SK-N-DZ (cell line): ENCODE results near the gene ZFAND6. TPM values are rescaled to one million over a fixed set of nuclear protein-coding genes. Genes with fewer than 3 reads are reported as not detected.
"Not testable (repeated sequence)": the region's sequence is repeated elsewhere in the genome, so short reads cannot be mapped to it uniquely, and the experiment has no call there.

Experiments used
- DNase-seq: peaks from one replicate; pipeline ENCODE4 v3.0.0-alpha.2; 2015; ENCODE audit warnings: low spot score
- polyA plus RNA-seq, 2 experiments: library from polyadenylated mRNA; depleted of rRNA; stranded (reverse); fragments of >200 nt; gene quantifications; 2 replicates each; pipeline ENCODE4 v1.2.3, GENCODE V29; 2014

ZFAND6 gene
- 136 and 172 TPM in 2 replicates for polyA plus RNA-seq (2014; cell fraction: cytosol; rRNA removed)
- 80.6 and 97.8 TPM in 2 replicates for polyA plus RNA-seq (2014; cell fraction: nucleus; rRNA removed)

DNA sequence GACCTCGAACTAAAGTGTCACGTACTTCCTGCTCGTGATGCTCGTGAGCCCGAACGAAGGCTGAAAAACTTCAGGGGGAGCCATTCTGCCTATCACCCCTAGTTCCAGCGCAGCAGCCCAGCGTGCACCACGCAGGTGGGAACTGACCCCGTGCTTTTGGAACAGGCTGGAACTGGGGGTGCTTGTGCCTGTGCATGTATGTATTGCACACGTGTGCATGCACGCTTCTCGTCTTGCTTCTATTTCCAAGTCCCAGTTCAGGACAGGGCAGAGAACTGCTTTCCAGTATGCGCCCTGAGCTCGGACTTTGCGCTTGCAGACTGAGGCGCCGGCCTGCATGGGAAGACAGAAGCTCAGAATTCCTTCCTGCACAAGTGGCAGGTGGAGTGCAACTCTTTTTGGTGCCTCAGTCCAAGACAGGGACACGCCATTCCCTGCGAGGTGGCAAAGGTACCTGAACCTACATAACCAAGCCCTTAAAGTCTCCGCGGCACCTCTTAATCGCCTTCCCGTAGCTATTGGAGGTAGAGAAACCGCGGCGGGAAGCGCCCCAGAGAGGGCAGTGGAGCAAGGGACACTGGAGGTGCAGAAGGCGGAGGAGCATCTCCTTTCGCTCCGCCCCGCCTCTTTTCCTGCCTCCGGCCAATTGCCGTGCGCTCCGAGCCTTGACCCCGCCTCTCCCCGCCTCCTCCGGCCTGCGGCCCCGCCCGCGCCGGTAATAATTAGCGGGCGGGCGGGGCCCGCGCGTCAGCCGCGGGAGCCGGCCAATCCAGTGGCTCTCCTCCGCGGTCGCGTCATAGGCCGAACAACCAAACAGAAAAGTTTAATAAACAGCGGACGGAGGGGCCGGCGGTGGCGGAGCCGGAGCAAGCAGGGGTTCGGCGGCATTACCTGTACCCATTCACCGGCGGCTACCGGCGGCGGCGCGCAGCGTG, at the start of gene ZFAND6:
Gene ZFAND6, plus strand, starts transcription at position 826 of the 935 bp plus-strand sequence. CDS start 60,669 bp downstream, outside the sequence.
- DNase-seq: peak; percentile 94

GRCh38 chr15:80010131-80010673, 49.3 kb upstream of the ZFAND6 start:
- DNase-seq: no peak

GRCh38 chr15:80011041-80011523, 48.4 kb upstream of the ZFAND6 start:
- DNase-seq: not testable (repeated sequence)

- no peak for DNase-seq
Measured at GRCh38 chr15:80011596-80011995, 47.9 kb upstream of the ZFAND6 start.

- no peak for DNase-seq
Measured at GRCh38 chr15:80012060-80012726, 47.3 kb upstream of the ZFAND6 start.

GRCh38 chr15:80014186-80014585, 45.3 kb upstream of the ZFAND6 start:
- DNase-seq: not testable (repeated sequence)

DNA sequence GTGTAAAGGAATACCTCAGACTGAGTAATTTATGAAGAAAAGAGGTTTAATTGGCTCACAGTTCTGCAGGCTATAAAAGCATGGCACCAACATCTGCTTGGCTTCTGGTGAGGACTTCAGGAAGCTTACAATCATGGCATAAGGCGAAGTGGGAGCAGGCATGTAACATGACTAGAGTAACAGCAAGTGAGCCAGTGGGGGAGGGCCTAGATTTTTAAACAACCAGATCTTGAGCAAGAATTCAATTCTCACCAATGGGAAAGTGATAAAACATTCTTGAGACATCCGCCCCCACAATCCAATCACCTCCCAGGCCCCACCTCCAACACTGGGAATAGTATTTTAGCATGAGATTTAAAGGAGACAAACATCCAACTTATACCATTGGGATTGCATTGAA, 44.3 kb upstream of the ZFAND6 start:
- no peak for DNase-seq

DNA sequence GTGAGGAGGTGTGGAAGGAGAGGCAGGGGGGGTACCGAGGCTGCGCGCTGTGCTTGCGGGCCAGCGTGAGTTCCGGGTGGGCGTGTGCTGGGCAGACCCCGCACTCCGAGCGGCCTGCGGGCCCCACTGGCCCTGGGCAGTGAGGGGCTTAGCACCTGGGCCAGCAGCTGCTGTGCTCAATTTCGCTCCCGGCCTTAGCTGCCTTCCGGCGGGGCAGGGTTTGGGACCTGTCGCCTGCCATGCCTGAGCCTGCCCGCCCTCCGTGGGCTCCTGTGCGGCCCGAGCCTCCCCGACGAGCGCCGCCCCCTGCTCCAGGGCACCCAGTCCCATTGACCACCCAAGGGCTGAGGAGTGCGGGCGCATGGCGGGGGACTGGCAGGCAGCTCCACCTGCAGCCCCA, 43.0 kb upstream of the ZFAND6 start:
- DNase-seq: not testable (repeated sequence)

- not testable (repeated sequence) for DNase-seq
Measured at GRCh38 chr15:80017139-80017538, 42.3 kb upstream of the ZFAND6 start.

- DNase-seq: no peak
Measured at GRCh38 chr15:80019168-80019745, 40.2 kb upstream of the ZFAND6 start.

DNA sequence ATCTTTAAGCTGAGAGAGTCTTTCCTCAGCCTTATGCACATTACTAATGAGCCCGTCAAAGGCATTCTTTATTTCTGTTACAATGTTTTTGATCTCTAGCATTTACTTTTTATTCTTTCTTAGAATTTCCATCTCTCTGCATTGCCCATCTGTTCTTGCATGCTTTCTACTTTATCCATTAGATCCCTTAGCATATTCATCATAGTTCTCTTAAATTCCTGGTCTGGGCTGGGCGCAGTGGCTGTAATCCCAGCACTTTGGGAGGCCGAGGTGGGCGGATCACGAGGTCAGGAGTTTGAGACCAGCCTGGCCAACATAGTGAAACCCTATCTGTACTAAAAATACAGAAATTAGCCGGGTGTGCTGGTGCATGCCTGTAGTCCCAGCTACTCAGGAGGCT, 39.3 kb upstream of the ZFAND6 start:
- not testable (repeated sequence) for DNase-seq

GRCh38 chr15:80020731-80021130, 38.7 kb upstream of the ZFAND6 start:
- no peak for DNase-seq

DNA sequence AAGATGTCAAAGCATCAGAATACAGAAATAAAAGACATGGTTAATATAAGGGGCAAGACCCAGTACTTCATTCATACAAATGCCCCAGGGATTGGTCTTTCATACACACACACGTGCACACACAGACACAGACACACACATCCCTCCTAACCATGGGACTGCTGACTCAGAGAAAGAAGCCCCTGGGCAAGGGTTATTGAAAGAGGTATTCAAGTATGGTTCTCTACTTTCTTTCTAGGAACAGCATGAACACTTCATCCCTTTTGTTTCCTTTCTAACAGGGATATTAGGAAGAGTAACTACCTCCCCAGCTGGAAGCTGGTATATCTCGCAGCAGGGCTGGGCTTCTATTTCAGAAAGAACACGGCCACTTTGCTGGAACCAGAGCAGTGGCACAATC, 33.2 kb upstream of the ZFAND6 start:
- DNase-seq: no peak

GRCh38 chr15:80026754-80027153, 32.7 kb upstream of the ZFAND6 start:
- no peak for DNase-seq

DNA sequence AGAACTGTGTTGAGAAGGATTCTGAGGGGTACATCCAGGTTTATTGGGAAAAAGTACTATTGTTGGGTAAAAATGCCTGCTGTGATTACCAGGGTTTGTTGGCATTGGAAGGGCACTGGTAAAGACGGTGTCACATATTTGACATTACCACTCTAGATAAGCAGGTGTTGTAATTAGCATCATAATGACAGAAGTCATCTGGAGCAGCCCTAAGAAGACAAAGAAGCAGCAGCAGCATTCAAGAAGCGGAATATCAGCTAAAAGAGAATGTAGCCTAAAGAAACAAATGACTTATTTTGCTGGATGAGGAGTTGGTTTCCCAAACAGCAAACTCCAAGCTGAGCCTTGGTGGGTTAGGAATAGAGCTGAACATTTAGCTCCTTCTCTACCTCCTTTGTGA, 30.5 kb upstream of the ZFAND6 start:
- no peak for DNase-seq

DNA sequence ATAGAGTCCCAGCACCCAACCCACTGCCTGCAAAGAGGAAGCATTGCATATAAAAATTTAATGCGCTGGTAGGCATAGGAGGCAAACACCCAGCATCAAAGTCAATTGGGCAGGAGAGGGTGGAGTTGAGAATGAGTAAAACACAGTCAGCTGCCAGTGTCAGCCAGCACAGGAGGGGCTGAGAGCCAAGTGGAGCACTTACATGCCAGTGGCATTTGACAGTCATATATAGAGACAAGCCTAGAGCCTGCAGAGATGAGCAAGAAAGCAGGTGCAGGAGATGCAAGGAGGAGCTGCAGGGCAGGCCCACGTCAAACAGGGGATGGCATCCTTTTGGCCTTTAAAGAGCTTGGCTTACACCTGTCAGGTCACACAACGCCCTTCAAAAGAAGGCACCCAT, 27.6 kb upstream of the ZFAND6 start:
- no peak for DNase-seq

DNA sequence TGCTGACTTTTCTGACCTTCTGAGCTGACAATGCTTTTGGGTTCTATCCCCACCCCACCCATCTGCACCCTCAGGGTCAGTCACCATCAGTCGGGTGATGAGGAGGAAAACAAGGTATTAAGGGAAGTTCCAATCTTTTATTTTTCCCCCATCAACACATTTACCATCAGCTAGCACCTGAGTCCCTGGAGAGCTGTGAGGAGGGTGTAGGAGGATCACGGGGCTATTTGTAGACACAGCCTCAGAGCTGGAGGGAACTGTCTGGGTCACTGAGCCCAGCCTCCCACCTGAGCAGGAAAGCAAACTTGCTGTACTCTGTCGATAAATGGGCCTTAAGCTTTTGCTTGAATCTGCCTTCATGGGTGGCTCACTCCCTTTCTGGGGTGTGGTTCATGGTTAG, 24.8 kb upstream of the ZFAND6 start:
- DNase-seq: no peak

GRCh38 chr15:80036071-80036470, 23.4 kb upstream of the ZFAND6 start:
- DNase-seq: no peak

DNA sequence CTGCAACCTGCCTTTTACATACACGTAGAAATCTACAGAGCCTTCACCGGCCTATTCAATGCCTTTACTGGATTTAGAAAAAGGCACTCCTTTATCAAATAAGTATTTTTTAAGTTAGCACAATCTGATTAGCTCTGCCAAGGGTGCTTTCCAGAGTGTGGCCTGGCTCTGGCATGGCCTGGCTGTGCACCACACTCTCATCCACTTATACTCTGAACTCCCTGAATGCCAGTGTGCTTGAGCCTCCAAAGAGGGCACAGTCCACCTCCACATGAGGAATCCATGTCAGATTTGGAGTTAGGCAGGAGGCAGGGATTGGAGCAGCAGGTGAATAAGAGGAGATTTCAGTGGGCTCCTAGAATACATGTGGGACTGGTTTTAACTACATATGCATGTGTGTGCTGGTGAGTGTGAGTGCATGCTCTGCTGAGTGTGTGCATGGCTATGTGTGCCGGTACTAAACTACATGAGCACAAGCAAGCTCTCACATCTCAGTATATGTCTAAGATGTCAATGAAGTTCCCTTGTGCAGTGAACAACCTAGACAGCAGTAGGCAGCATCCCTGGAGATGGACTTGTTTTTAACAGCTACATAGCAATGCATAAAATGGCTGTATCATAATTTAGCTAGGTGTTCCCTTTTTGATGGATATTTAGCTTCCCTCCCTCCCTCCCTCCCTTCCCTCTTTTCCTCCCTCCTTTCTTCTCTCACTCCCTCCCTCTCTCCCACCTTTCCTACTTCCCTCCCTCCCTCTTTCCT, 17.8 kb upstream of the ZFAND6 start:
- DNase-seq: no peak

DNA sequence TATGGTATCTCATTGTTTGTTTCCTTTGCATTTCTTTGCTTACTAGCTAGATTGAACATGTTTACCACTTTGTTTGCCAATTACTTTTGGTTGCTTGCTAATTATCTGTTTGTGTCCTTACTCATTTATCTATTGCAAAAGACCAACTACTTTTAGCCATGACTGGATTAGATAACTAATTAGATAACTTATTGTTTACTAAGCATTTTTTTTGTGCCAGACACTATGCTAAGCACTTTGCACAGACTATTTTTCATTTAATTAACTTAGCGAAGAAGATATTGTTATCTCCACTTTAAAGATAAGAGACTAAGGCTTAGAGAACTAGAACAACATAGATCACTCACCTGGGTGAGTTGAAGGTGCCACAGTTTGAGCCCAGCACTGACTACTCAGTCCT, 16.9 kb upstream of the ZFAND6 start:
- no peak for DNase-seq

GRCh38 chr15:80045219-80045618, 14.3 kb upstream of the ZFAND6 start:
- DNase-seq: not testable (repeated sequence)
